HG02642 (cell line): ENCODE data around the gene RASIP1.

Source experiments
- ATAC-seq: cut with Tn5 transposase; IDR thresholded peaks from one replicate; pipeline ENCODE4 v1.9.1; 2021; ENCODE audit warnings: mild to moderate bottlenecking; ENCODE audit not compliant: unreplicated experiment, poor library complexity

RASIP1 gene

GRCh38 chr19:48676887-48677286, 63.5 kb downstream of the RASIP1 start:
- ATAC-seq, result no peak

GRCh38 chr19:48676487-48676886, 63.9 kb downstream of the RASIP1 start:
- ATAC-seq, result no peak

- no peak for ATAC-seq
Measured at GRCh38 chr19:48674921-48675824, 65.2 kb downstream of the RASIP1 start.

- no peak for ATAC-seq
Measured at GRCh38 chr19:48674216-48674809, 66.1 kb downstream of the RASIP1 start.

GRCh38 chr19:48673436-48674100, 66.8 kb downstream of the RASIP1 start:
- ATAC-seq, result no peak

- ATAC-seq, result no peak
Measured at GRCh38 chr19:48672994-48673393, 67.4 kb downstream of the RASIP1 start, which contains the start of gene NTN5. NTN5 (minus strand) TSS chr19:48673017; CDS start chr19:48670986, 2,031 bp downstream.

- ATAC-seq, result no peak
Measured at GRCh38 chr19:48671446-48671995, 68.9 kb downstream of the RASIP1 start.

GRCh38 chr19:48670699-48671445, 69.5 kb downstream of the RASIP1 start:
- no peak for ATAC-seq
